NB4 (cell line): Measurements from ENCODE around the gene GPSM1.

ENCODE experiments used
- POLR2A ChIP-seq: IDR thresholded peaks from 2 replicates; pipeline ENCODE4 v1.6.1; 2011; ENCODE audit warnings: mild to moderate bottlenecking; ENCODE audit not compliant: insufficient read length; ENCODE audit errors: extremely low read depth
- TF ChIP-seq, protein P1 (sequence below): IDR thresholded peaks from one replicate; pipeline ENCODE4 v1.5.1; 2012; ENCODE audit warnings: low read depth, low read length

DNA sequence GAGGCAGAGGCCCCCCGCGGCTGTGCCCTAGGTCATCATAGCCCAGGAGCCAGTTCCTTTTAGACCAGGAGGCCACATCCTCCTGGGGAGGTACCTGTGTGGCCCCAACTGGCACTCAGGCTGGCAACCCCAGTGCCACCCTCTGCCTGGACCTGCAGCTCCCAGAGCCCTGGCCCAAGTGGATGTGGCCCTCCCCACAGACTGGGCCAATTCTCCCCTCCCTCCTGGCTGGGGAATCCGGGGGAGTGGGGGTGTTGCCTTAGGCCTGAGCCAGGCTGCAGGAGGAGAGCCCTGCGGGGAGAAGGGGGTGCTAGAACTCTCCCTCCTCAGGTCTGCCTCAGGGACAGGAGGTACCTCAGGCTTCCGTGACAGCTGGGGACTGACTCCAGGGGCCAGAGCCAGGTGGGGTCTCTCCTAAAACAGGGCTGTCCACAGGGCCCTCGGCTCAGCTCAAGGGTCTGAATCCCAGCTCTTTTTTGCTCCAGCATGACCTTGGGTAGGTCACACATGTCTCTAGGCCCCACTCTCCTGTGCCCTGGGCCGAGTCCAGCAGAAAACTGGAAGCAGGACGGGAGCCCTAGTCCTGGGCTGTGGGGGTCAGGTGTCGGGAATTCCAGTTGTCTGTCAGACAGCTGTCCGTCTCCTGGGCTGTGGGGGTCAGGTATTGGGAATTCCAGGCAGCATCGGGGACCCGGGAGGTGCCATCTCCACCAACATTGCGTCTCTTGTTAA is 26.6 kb downstream of the GPSM1 start:
- TF ChIP-seq, protein P1, sequence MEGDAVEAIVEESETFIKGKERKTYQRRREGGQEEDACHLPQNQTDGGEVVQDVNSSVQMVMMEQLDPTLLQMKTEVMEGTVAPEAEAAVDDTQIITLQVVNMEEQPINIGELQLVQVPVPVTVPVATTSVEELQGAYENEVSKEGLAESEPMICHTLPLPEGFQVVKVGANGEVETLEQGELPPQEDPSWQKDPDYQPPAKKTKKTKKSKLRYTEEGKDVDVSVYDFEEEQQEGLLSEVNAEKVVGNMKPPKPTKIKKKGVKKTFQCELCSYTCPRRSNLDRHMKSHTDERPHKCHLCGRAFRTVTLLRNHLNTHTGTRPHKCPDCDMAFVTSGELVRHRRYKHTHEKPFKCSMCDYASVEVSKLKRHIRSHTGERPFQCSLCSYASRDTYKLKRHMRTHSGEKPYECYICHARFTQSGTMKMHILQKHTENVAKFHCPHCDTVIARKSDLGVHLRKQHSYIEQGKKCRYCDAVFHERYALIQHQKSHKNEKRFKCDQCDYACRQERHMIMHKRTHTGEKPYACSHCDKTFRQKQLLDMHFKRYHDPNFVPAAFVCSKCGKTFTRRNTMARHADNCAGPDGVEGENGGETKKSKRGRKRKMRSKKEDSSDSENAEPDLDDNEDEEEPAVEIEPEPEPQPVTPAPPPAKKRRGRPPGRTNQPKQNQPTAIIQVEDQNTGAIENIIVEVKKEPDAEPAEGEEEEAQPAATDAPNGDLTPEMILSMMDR = no peak
- TF ChIP-seq POLR2A = no peak
